Tibial artery (tissue), 4 donors: Measurements from ENCODE around the gene LRTM1.

ENCODE experiments used
- DNase-seq, 2 donors: peaks; one replicate each; pipeline ENCODE4 v3.0.0-alpha.2; 2019
- H3K27ac ChIP-seq, 2 donors: fragments of 200-600 bp; sonication (generic) in 1 of 2; 1 replicate in 1 of 2; 2 replicates in 1 of 2; pipeline ENCODE4 v1.5.1; 2018 to 2019; ENCODE audit warnings: mild to moderate bottlenecking in 1 of 2
- H3K27me3 ChIP-seq, 2 donors: fragments of 200-600 bp; sonication (generic) in 1 of 2; one replicate each; pipeline versions ENCODE4 v1.5.1 to v1.6.0; 2016 to 2019
- H3K36me3 ChIP-seq, 3 donors: fragments of 200-600 bp; sonication (generic) in 2 of 3; one replicate each; pipeline ENCODE4 v1.5.1; 2016 to 2019; ENCODE audit warnings: mild to moderate bottlenecking in 2 of 3
- H3K4me1 ChIP-seq, 4 donors: fragments of 200-600 bp; sonication (generic) in 2 of 4; 1 replicate in 3 of 4; 2 replicates in 1 of 4; pipeline ENCODE4 v1.5.1; 2016 to 2019
- H3K4me3 ChIP-seq, 2 donors: fragments of 200-600 bp; sonication (generic) in 1 of 2; 1 replicate in 1 of 2; 2 replicates in 1 of 2; pipeline ENCODE4 v1.5.1; 2018 to 2019; ENCODE audit warnings: mild to moderate bottlenecking in 2 of 2
- H3K9me3 ChIP-seq, 3 donors: fragments of 200-600 bp; sonication (generic) in 1 of 3; one replicate each; pipeline ENCODE4 v1.5.1; 2016 to 2019
- intact Hi-C: fragments of 100-400 bp; cut with DNase I; formaldehyde crosslinking; loops from one replicate; pipeline ENCODE4 v1.15.0; 2023; ENCODE audit warnings: low total_unique reads
- TF ChIP-seq, protein P1 (sequence below), 2 experiments: fragments of 200-600 bp in 1 of 2; fragments of 450-650 bp in 1 of 2; IDR thresholded peaks; one replicate each; pipeline ENCODE4 v1.5.1; 2017 to 2019; ENCODE audit warnings: antibody characterized with exemption in 2 of 2, mild to moderate bottlenecking in 1 of 2, moderate library complexity in 1 of 2

LRTM1 gene

DNA sequence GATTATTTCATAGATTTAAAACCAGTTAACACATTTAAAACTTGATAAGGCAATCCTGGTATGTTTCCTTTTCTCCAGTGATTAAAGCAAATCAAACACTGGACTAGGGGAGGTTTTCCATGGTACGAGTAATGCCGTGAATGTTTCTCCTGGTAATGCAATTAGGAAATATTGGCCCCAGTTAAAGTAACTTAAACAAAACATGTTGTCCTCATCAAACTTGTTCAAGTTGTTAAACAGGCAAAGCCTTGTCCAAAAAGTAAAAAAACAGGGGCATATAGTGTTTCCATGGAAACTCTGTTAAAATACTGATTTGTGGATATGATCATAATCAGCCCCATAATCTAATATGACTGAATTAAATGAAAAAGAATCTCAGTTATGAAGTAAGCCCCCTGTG lies 13.1 kb upstream of the LRTM1 start:
- no peaks in the 10 kb centered on the region for H3K36me3 ChIP-seq
- no peak for DNase-seq
- no peak overlapping the region for H3K4me3 ChIP-seq
- intact Hi-C loops: no loop called here
- no peaks in the 10 kb centered on the region for H3K27me3 ChIP-seq
- H3K27ac ChIP-seq: no peak overlapping the region
- no peaks in the 10 kb centered on the region for H3K9me3 ChIP-seq
- no peaks in the 10 kb centered on the region for H3K4me1 ChIP-seq
- TF ChIP-seq, protein P1, sequence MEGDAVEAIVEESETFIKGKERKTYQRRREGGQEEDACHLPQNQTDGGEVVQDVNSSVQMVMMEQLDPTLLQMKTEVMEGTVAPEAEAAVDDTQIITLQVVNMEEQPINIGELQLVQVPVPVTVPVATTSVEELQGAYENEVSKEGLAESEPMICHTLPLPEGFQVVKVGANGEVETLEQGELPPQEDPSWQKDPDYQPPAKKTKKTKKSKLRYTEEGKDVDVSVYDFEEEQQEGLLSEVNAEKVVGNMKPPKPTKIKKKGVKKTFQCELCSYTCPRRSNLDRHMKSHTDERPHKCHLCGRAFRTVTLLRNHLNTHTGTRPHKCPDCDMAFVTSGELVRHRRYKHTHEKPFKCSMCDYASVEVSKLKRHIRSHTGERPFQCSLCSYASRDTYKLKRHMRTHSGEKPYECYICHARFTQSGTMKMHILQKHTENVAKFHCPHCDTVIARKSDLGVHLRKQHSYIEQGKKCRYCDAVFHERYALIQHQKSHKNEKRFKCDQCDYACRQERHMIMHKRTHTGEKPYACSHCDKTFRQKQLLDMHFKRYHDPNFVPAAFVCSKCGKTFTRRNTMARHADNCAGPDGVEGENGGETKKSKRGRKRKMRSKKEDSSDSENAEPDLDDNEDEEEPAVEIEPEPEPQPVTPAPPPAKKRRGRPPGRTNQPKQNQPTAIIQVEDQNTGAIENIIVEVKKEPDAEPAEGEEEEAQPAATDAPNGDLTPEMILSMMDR (IDR thresholded peaks at IDR 0.05): no peak

DNA sequence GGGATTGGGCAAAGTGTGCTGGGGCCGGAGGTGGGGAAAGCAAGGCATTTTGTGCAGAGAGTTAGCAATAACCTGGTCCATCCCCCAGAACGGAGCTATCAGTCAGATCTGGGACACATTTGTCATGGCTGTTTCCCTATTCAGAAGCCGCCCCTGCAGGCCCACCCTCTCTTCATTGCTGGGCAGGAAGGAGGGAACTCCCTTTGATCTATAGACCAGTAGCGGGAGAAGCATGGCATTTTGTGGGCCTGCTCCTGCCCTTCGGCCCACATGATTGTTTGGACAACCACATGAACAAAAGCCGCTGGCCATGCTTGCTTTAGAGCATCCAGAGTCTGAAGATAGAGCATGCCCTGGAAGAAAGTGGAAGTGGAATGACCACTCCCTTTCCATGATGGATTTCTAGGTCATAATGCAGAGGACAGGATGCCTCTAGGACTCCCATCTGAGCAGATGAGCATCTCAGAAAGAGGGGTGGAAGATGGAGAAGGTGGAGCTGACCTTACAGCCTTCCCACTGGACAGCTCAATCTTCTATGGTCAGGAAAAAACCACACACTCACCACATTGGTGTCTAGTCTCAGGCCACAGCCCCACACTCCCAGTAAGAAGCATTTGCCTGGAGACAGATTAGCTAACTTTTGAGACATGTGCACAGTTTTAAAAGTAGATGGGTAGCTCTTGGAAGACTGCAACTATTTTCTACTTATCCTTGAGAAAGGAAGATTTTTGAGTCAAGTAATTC lies 11.9 kb upstream of the LRTM1 start:
- Histone ChIP-seq H3K27ac (no peak overlapping the region), H3K27me3 (no peaks in the 10 kb centered on the region), H3K36me3 (no peaks in the 10 kb centered on the region), H3K4me1 (no peaks in the 10 kb centered on the region), H3K4me3 (no peak overlapping the region), H3K9me3 (no peaks in the 10 kb centered on the region)
- TF ChIP-seq, protein P1 (IDR thresholded peaks at IDR 0.05): no peak
- intact Hi-C loops: no loop called here
- DNase-seq: no peak

DNA sequence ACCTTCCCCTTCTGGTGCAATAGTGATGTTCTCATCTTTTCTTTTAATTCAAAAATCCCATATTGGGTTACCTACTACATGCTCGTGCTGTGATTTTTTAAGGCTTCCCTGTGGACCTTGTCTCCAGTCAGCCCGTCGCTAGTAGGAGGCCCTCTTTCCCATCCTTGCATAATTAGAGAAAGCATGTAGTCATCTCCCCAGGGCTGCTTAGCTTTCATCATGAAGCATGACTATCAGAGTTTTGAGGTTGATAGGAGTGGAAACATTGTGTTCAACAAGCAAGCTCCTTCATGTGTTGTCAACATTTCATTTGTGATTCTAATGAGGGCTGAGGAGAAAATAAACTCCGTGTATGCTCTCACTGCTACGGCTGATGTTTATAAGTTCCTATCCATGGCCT lies 8.7 kb upstream of the LRTM1 start:
- Histone ChIP-seq H3K9me3 (no peaks in the 10 kb centered on the region), H3K36me3 (no peaks in the 10 kb centered on the region), H3K27me3 (no peaks in the 10 kb centered on the region), H3K4me1 (no peaks in the 10 kb centered on the region), H3K4me3 (no peak overlapping the region), H3K27ac (no peak overlapping the region)
- intact Hi-C loops: no loop called here
- DNase-seq: no peak
- TF ChIP-seq, protein P1 (IDR thresholded peaks at IDR 0.05): no peak

DNA sequence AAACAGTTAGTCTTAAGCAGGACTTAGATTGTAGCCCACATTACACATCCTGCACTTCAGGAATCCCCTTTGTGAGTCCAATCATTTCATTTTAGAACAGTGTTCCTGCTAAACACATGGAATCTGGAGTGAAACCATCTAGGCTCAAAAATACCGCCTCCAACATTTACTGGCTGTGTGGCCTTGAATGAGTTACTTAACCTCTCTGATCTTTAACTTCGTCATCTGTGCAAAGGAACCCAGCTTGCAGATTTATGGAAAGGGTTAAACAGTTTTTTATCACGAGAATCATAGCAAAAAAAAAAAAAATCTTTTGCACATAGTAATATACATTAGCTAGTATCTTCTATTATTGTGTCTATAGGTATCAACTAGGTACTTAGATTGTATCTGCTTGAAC lies 8.0 kb upstream of the LRTM1 start:
- H3K36me3 ChIP-seq: no peaks in the 10 kb centered on the region
- no peak overlapping the region for H3K27ac ChIP-seq
- no peaks in the 10 kb centered on the region for H3K4me1 ChIP-seq
- H3K27me3 ChIP-seq: no peaks in the 10 kb centered on the region
- H3K4me3 ChIP-seq: no peak overlapping the region
- intact Hi-C loops: no loop called here
- no peaks in the 10 kb centered on the region for H3K9me3 ChIP-seq
- no peak for DNase-seq
- TF ChIP-seq, protein P1 (IDR thresholded peaks at IDR 0.05): no peak

DNA sequence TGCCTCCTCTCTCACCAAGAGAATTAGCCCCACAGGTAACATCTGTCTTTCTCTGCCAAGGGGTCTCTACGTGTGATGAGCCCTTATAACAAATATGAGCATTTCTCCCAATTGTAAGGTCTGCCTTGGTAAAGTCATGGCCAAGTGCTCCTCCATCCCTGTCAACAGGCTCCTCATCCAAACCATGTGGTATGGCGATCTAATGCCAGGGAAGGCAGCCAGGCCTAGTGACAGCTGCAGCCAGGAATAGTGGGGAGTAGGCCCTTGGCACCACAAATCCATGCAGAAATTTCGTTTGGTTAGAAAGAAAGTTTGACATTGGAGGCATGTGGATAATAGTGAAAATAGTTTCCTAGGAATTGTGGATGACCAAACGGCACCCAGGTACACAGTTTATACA lies 4.7 kb upstream of the LRTM1 start:
- Histone ChIP-seq H3K36me3 (no peaks in the 10 kb centered on the region), H3K4me1 (no peaks in the 10 kb centered on the region), H3K27me3 (no peaks in the 10 kb centered on the region), H3K27ac (no peak overlapping the region), H3K9me3 (no peaks in the 10 kb centered on the region), H3K4me3 (no peak overlapping the region)
- TF ChIP-seq, protein P1 (IDR thresholded peaks at IDR 0.05): no peak
- intact Hi-C loops: no loop called here
- no peak for DNase-seq

DNA sequence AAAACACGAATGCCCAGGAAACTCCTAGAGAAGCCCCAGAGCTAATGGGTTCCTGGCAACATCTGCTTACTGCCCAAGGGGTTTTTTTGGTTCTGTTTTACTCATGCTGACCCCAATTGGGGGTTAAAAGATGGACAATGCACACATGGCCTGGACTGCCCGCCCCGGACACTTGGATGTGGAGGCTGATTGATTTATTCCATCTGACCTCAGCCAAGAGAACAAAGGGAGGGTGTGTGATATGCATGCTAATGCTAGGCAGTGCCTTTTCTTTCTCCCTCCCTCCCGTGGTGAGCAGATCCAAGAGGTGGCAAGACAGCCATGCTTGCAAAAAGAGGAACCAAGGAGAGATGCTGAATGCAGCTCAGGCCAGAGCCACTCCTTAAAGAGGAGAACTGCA lies 3.3 kb upstream of the LRTM1 start:
- no peak overlapping the region for H3K27ac ChIP-seq

More for the DNA sequence above, 3.3 kb upstream of the LRTM1 start:
- TF ChIP-seq, protein P1 (IDR thresholded peaks at IDR 0.05): no peak
- no peaks in the 10 kb centered on the region for H3K36me3 ChIP-seq
- DNase-seq: no peak
- H3K9me3 ChIP-seq: no peaks in the 10 kb centered on the region
- H3K4me1 ChIP-seq: no peaks in the 10 kb centered on the region
- intact Hi-C loops: no loop called here
- H3K27me3 ChIP-seq: no peaks in the 10 kb centered on the region
- H3K4me3 ChIP-seq: no peak overlapping the region
